GM15510 (cell line): ENCODE results near the gene SCNN1A.

ENCODE experiments used
- POLR2A ChIP-seq: IDR thresholded peaks from 3 replicates; pipeline ENCODE4 v1.6.1; 2011; ENCODE audit warnings: borderline replicate concordance; ENCODE audit not compliant: insufficient read length; ENCODE audit errors: extremely low read depth

SCNN1A gene

DNA sequence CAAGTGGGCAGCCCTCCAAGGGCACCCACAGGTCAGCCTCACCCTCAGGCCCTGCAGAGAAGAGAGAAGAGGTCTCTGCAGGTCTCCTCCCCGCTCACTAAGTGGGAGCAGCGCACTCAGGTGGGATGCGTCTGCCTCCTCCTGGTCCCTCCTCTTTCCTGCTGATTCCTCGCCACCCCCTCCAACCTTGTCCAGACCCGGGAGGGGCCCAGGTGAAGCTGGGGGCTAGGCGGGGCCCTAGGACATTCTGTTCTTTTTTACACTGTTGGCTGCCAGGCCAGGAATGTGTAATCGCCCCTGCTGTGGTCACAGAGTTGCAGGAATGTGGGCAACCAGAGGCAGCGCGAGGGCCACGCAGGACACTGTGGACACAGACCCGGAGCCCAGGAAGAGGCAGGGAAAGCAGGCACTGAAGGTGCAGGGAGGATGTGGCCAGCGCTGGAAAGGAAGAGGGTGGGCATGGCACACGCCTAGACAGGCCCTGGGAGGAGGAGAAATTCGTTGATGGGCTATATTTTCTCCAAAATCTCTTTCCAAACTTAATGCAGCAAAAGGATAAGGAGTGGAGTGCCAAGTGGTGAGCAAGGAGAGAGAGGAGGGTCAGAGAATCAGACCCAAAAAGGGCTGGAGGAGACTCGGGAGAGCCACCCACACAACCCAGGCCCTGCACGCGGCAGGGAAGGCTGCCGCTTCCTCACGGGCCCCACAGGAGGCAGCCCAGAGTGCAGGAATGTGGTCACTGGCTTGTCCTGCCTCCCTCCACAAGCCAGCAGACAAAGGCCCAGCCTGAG lies 911 bp upstream of the SCNN1A start:
- no peak for TF ChIP-seq POLR2A

GRCh38 chr12:6374786-6375160 lies 590 bp downstream of the SCNN1A start:
- no peak for TF ChIP-seq POLR2A

DNA sequence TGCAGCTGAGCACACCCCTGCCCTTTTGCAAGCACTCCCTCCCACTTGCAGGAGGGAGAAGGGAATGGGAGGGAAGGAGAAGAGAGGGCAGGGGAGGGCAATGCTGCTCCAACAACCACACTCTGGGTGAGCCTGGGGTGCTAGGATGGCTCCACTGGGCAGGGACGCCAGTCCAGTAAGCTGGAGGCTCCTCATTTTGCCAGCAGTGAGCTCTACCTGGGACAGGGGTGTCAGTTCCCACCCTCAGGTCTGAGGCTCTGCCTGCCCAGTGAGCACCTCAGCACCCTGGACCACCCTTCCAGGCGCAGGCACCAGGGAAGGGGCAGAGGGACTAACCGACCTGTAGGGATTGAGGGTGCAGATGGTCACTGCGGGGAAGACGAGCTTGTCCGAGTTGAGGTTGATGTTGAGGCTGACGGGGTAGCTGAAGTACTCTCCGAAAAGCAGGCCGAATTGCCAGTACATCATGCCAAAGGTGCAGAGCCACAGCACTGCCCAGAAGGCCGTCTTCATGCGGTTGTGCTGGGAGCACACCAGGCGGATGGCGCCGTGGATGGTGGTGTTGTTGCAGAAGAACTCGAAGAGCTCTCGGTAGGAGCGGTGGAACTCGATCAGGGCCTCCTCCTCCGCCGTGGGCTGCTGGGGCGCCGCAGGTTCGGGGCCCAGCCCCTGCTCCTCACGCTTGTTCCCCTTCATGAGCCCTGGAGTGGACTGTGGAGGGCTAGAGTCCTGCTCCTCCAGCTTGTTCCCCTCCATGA lies 1.2 kb downstream of the SCNN1A start:
- no peak for TF ChIP-seq POLR2A

GRCh38 chr12:6373022-6373787 lies 2.2 kb downstream of the SCNN1A start:
- no peak for TF ChIP-seq POLR2A

DNA sequence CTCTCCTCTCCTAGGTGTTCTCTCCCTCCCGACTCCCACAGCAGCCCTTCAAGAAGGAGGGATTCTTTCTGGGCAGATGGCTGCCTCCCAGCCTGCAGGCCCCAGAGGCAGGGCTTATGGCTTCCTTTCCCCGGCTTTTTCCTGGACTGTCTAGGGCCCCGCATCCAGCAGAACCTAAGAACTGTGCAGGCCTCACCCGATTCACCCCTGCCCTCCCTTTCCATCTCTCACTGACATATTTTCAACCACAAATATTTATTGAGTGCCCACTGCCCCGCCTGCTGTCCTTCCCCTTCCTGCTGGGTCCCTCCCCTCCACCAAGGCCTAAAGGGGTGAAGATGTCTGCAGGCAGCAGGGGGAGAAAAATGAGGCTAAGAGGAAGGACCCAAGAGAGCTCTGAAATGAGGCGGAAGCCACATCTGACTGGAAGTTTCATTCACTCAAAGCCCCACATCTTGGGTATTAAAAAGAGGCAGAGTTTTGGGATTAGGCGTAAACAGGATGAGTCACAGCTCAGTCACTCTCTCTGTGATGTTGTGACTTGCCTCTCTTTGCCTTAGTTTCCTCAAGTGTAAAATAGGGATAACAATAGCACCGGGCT lies 2.9 kb downstream of the SCNN1A start:
- TF ChIP-seq POLR2A: no peak

DNA sequence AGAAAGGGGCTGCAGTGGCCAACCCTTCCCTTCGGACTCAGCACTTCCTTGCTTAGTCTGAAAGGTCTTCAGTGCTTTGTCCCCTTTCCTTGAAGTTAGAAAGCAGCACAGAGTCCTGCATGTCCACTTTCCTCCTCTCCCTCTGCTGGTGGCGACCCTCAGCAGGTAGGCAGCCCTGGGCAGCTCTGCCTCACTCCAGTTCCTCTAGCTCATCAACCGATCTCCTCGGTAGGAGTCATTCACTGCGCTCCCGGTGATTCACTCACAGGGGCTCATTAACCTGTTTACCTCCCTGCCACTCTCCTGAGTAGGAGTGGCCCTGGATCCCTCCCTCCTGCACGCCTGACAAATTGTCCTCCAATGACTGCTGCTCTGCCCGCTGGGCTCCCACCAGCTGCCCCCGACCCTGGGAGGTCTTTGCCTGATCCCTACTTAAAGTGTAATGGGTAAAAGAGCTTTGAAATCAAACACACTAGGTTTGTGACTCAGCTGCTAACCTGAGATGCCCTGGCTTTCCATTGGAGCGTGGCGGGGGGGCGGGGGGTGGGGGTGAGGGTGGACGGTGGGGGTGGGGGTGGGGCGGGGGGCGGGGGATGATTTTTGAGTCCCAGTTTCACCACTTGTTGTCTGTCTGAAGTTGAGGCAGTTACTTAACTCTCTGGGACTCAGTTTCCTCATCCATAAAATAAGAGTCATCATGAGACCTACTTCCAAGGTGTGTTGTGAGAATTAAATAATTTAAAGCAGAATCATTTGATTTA lies 4.2 kb downstream of the SCNN1A start:
- no peak for TF ChIP-seq POLR2A

GRCh38 chr12:6370576-6370935 lies 4.8 kb downstream of the SCNN1A start:
- no peak for TF ChIP-seq POLR2A

DNA sequence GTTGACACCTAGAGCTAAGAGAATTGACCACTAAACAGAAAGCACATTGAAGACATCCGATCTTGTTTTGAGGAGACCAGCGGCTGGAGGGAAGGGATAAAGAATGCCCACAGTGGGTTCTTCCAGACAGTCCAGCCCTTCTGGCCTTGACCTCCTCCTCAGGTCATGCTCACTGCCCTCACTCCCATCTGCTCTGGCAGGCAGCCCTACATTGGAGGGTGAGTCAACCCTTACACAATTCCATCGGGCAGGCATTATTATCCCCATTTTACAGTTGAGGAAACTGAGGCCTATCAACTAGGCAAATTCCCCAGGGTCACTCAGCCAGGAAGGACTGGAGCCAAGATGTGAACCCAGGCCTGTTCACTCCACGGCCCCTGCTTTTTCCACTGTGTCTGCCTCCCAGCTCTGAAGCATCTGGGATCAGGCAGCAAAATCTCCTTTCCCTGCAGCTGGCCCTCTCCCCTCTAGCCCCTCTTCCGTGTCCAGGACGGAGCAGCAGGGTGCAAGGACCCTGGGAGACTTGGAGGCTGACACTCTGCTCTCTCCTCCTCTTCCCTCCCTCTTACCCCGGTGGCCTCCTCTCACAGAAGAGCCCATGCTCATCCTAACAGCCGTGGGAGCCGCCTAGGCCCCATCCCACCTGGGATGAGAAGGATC lies 5.3 kb downstream of the SCNN1A start:
- no peak for TF ChIP-seq POLR2A

- TF ChIP-seq POLR2A: no peak
These were observed 6.3 kb downstream of the SCNN1A start for GRCh38 chr12:6368906-6369525.

DNA sequence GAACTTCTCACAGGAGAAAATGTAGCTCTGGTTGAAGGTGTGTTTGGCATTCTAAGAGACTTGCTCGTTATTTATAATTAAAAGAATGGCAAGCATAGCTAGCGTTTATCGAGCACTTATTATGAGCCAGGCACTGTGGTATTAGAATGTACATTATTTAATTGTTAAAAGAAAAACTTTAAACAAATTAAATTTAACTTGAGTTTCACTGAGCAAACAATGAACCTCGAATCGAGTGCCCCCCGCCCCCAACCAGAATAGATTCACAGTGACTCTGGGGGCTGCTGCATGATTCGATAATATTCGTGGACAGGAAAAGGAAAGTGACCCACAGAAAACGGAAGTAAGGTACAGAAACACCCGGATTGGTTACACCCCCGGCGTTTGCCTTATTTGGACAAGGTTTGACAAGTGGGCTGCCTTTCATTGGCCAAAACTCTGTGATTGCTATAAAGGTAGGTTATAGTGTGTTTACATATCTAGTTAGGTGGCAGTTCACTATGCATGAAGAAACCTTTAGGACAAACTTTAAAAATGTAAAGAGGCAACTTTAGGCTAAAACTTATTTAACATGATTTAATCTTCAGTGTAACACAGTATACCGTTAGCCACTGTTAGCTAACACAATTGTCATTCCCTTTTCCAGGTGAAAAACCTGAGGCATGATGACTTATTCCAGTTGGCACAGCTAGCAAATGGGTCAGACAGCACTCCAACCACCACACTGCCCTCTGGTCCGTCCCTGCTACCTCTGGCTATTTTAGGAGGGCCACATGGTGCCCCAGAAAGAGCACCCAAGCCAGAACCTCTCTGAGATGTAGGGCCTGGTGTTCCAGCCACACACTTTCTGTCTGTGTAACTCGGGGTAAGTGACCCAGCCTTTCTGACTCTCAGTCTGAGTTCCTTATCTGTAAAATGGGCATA lies 7.1 kb downstream of the SCNN1A start:
- no peak for TF ChIP-seq POLR2A

- TF ChIP-seq POLR2A: no peak
These were observed 8.0 kb downstream of the SCNN1A start for GRCh38 chr12:6367065-6367968.

DNA sequence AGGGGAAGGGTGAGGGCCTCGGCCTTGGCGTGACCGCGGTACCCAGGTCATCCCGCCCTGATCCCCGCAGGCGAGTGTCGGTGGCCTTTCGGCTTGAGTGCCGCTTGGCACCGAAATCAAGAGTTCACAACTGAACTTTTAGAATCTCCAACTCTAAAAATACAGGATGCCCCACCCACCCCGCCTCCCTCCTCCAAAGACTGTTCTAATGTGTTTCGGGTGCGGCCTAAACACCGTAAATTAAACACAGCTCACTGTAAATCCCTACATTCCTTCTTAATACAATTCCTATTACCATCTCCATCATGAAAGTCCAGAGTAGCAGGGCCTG lies 11.4 kb downstream of the SCNN1A start:
- TF ChIP-seq POLR2A: no peak
